H4 (cell line): ENCODE measurements around the gene RABGEF1. TPM values are rescaled to one million over a fixed set of nuclear protein-coding genes. Genes with fewer than 3 reads are reported as not detected.

ENCODE experiments used
- DNase-seq: peaks from one replicate; pipeline ENCODE4 v3.0.0-alpha.2; 2015; ENCODE audit warnings: low spot score
- total RNA-seq: library from RNA; depleted of rRNA; stranded (reverse); fragments of >200 nt; shearing (Covaris generic); gene quantifications from 2 replicates; pipeline ENCODE4 v1.2.3, GENCODE V29; 2014; rRNA removed

Gene RABGEF1
- total RNA-seq, 1 experiment from 2014 or later, result 34.0 TPM

DNA sequence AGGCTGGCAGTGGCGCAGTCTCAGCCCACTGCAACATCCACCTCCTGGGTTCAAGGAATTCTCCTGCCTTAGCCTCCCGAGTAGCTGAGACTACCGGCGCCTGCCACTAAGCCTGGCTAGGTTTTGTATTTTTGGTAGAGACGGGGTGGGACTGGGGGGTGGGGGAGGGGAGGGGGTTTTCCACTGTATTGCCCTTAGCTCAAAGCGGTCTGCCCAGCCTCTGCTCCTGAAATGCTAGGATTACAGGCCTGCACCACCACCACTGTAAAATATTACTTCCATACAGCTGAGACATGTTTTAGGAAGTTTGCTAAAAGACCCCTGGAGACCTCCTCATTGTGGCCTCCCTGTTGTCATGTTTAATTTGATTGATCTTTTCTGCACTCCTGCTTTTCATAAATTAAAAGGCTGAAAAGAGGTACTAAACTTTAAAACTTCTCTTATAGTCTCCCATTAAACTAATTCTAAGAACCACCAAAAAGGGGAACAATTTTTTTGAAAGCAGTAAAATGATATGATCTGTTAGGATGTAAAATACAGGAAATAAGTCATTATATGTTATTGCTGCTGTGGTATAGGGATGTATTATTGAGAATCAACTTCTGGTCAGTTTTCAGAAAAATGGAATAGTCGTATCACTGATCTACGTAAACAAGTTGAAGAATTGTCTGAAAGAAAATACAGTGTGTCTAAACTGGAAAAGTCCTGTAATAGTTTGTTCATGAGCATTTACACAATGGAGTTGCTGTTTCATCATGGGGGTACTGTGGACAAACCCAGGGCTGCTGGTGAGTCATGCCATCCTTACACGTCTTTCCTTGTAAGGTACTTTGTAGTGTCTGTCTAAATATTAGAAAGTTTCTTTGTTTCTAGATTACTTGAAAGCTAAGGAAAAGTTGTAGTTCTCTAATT is 107.6 kb downstream of the RABGEF1 start:
- peak; percentile 51 for DNase-seq

DNA sequence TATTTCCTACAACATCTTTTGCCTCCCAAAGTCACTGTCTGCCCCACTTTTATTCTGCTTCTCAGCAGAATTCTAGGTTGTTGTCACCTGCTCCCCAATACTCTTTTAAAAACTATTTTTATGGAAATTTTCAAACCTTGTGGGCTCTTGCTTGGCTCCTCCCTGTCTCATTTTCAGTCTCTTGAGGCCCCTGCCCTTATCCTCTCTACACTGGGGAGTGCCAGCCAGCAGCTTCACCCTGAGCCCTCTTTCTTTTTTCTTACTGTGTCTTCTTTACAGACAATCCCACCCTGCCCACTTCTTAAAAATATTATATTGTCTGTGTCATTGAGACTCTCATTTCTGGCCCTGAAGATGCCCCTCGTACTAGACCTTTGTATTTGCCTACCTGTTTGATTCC is 118.8 kb downstream of the RABGEF1 start:
- DNase-seq, result no peak

DNA sequence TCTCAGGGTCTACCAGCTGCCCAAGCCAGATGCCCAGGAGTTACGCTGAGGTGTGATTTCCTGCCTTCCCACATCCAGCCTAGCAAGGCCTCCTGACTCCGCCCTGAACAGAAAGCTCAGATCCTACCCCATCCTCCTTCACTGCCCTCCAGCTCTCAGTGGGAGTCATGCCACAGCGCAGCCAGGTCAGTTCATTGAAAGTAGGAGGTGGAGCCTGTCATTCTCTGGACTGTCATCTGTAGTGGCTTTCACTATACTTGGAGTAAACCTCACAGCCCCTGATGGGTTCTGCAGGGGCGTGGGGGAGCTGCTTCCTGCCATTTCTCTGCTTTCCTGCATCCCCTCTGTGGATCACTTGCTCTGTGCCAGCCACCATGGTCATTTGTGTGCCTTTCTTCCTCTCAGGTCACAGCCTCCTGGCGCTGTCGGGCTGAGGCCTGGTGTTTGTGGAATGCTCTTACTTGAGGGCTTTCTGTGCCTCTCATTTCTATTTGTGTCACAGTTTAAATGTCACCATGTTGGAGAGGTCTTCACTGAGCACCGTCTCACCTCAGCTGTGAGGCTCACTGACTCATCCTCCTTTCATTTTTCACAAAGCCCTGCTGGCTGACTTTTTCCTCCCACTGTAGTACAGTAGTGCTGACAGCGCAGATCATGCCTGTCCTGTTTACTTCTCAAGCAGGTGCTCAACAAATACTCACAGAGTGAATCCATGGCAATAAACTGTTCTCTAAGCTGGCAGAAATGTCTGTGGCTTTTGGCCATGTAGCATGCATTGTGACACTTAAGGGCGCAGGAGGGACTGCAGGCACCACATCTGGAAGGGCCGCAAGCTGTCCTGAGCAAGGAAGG is 119.5 kb downstream of the RABGEF1 start:
- DNase-seq, result no peak

DNA sequence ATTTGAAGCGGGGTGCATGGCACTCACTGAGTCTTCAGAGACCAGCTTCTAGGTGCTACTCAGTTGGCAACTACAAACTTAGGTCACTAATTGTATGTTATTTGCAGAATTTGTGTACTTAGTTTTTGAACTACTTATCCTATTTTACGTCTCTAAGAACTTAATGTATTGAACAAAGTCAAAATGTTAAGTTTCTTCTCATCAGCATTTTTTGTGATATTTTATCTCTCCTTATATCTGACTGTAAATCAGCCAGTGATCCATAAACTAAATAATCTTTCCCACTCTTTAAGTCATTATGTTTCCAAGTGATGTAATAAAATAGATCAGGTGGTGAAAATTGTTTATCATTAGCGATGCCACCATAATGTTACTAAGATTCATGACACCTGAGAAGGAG is 120.2 kb downstream of the RABGEF1 start:
- DNase-seq, result no peak

Other genes with a start within 250 kb of the RABGEF1 start
- gene KCTD7, start 111.9 kb upstream of the RABGEF1 start, total RNA-seq, result 7.1 and 9.6 TPM in 2 replicates
- gene TMEM248, start 180.5 kb downstream of the RABGEF1 start, total RNA-seq, result 117 and 142 TPM in 2 replicates